ENCODE results near the gene FRMD1.

Gene FRMD1

GRCh38 chr6:168075787-168076202 is 3.2 kb downstream of the FRMD1 start:
- DNase-seq, result no peak

- DNase-seq, result no peak
Measured at GRCh38 chr6:168075216-168075615, 3.8 kb downstream of the FRMD1 start.

- DNase-seq, result no peak
Measured at GRCh38 chr6:168073937-168074730, 4.9 kb downstream of the FRMD1 start.

GRCh38 chr6:168072730-168073129 is 6.3 kb downstream of the FRMD1 start:
- DNase-seq, result no peak

- no peak for DNase-seq
Measured at GRCh38 chr6:168072261-168072660, 6.8 kb downstream of the FRMD1 start.

GRCh38 chr6:168071620-168072019 is 7.4 kb downstream of the FRMD1 start:
- DNase-seq, result no peak

- DNase-seq, result no peak
Measured at GRCh38 chr6:168070804-168071203, 8.2 kb downstream of the FRMD1 start.

- no peak for DNase-seq
Measured at GRCh38 chr6:168067081-168067759, 11.8 kb downstream of the FRMD1 start.

GRCh38 chr6:168064226-168064807 is 14.7 kb downstream of the FRMD1 start:
- no peak for DNase-seq

GRCh38 chr6:168063431-168063830 is 15.6 kb downstream of the FRMD1 start:
- DNase-seq, result no peak

- DNase-seq, result no peak
Measured at GRCh38 chr6:168062346-168063289, 16.4 kb downstream of the FRMD1 start.

- no peak for DNase-seq
Measured at GRCh38 chr6:168061269-168062210, 17.5 kb downstream of the FRMD1 start.

GRCh38 chr6:168060521-168060931 is 18.5 kb downstream of the FRMD1 start:
- DNase-seq, result no peak

GRCh38 chr6:168058691-168059551 is 20.1 kb downstream of the FRMD1 start:
- no peak for DNase-seq

- no peak for DNase-seq
Measured at GRCh38 chr6:168057836-168058235, 21.2 kb downstream of the FRMD1 start.

- no peak for DNase-seq
Measured at GRCh38 chr6:168056892-168057527, 22.0 kb downstream of the FRMD1 start.

- no peak for DNase-seq
Measured at GRCh38 chr6:168055696-168056489, 23.1 kb downstream of the FRMD1 start.

- no peak for DNase-seq
Measured at GRCh38 chr6:168054765-168055560, 24.0 kb downstream of the FRMD1 start.
